ENCODE results near the gene TKFC. TPM values are rescaled to one million over a fixed set of nuclear protein-coding genes. Genes with fewer than 3 reads are reported as not detected.

The TKFC gene
- total and polyA plus RNA-seq, 9 of the 15 experiments (the other 6 are each of a cell fraction or from before 2014, with no cell fraction given), result 2.0 to 61.7 (median 28.5) TPM

GRCh38 chr11:61336171-61336935 is 3.3 kb downstream of the TKFC start (continued):
- TF ChIP-seq RAD21 (CRISPR knock-in tag; conservative IDR thresholded peaks at IDR 0.05 in 1 of 2, IDR thresholded peaks at IDR 0.05 in 1 of 2), result peak; percentile 97 to 99
- TF ChIP-seq ZNF318 (IDR thresholded peaks at IDR 0.05; ENCODE audit: borderline replicate concordance in 1 of 2, low read depth in 1 of 2), result no peak
- TF ChIP-seq FOXP1 (CRISPR knock-in tag; IDR thresholded peaks at IDR 0.05), result no peak
- TF ChIP-seq THAP7 (CRISPR knock-in tag; IDR thresholded peaks at IDR 0.05), result no peak
- TF ChIP-seq ZNF512 (tag; IDR thresholded peaks at IDR 0.05), result no peak
- no peak for TF ChIP-seq MCM3 (IDR thresholded peaks at IDR 0.05)
- peak; percentile 16 for TF ChIP-seq PRDM10 (IDR thresholded peaks at IDR 0.05; ENCODE audit: partially characterized antibody)
- peak; percentile 32; the same call in 1 of the 2 replicates for TF ChIP-seq TCF3 (CRISPR knock-in tag; IDR thresholded peaks at IDR 0.05)
- peak; percentile 40; the same call in 1 of the 2 replicates for TF ChIP-seq ATF6 (CRISPR knock-in tag; IDR thresholded peaks at IDR 0.05)

All from K562 (cell line).